Ascending aorta (tissue), 2 donors: ENCODE measurements around the gene MBNL1. TPM values are rescaled to one million over a fixed set of nuclear protein-coding genes. Genes with fewer than 3 reads are reported as not detected.

Experiments used
- DNase-seq, 2 donors: peaks; one replicate each; pipeline ENCODE4 v3.0.0-alpha.2; 2019; ENCODE audit warnings: low spot score in 2 of 2
- H3K27ac ChIP-seq, 2 donors: fragments of 200-600 bp; sonication (generic); one replicate each; pipeline ENCODE4 v1.5.1; 2016 to 2017; ENCODE audit warnings: mild to moderate bottlenecking in 1 of 2
- H3K27me3 ChIP-seq: fragments of 200-600 bp; sonication (generic); one replicate; pipeline ENCODE4 v1.5.1; 2017
- H3K36me3 ChIP-seq, 2 donors: fragments of 200-600 bp; sonication (generic); one replicate each; pipeline ENCODE4 v1.5.1; 2016
- H3K4me1 ChIP-seq, 2 donors: fragments of 200-600 bp; sonication (generic); one replicate each; pipeline ENCODE4 v1.5.1; 2016 to 2017; ENCODE audit warnings: mild to moderate bottlenecking in 1 of 2
- H3K4me3 ChIP-seq, 2 donors: fragments of 200-600 bp; sonication (generic); one replicate each; pipeline ENCODE4 v1.5.1; 2016 to 2017; ENCODE audit warnings: mild to moderate bottlenecking in 1 of 2
- H3K9me3 ChIP-seq, 2 donors: fragments of 200-600 bp; sonication (generic); one replicate each; pipeline ENCODE4 v1.5.1; 2016
- CTCF ChIP-seq, 3 experiments: fragments of 200-600 bp in 2 of 3; fragments of 450-650 bp in 1 of 3; sonication (generic) in 2 of 3; IDR thresholded peaks; one replicate each; pipeline ENCODE4 v1.5.1; 2016 to 2019; ENCODE audit warnings: antibody characterized with exemption in 3 of 3, mild to moderate bottlenecking in 1 of 3, moderate library complexity in 1 of 3
- intact Hi-C: fragments of 100-400 bp; cut with DNase I; formaldehyde crosslinking; loops from one replicate; pipeline ENCODE4 v1.15.1; 2023
- total RNA-seq: library from RNA; depleted of rRNA; stranded (reverse); fragments of >200 nt; gene quantifications from one replicate; pipeline ENCODE4 v1.1.0, GENCODE V29; 2016

The MBNL1 gene
- total RNA-seq, 1 donor from 2014 or later, result 350 TPM

DNA sequence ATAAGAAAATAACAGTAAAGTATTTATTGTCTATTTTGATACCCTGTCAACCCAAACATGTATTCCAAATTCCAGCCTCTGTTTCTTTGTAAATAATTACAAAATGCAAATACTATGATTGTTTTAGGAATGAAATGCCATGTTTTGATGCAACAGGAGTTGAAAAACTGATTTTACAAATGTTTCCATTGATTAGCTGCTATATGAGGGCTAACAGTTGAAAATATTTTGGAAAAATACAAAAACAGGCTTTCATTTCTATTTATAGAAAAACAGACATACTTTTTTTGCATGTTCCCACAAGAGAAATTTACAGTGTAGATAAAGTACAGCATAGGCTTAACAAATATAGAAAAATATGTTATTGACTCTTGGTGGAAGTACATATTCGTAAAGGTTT, 20.0 kb downstream of the MBNL1 start:
- Histone ChIP-seq H3K9me3 (no peaks in the 10 kb centered on the region), H3K36me3 (no peaks in the 10 kb centered on the region), H3K4me1 (peaks cover 4 to 58% of the 10 kb centered on the region in 2 donors), H3K4me3 (peak overlapping the region in 1 of 2 donors; percentile 20), H3K27ac (peak overlapping the region in 1 of 2 donors; percentile 67), H3K27me3 (no peaks in the 10 kb centered on the region)
- no peak for TF ChIP-seq CTCF (IDR thresholded peaks at IDR 0.05)
- DNase-seq, result no peak
- intact Hi-C loops, result no loop called here

DNA sequence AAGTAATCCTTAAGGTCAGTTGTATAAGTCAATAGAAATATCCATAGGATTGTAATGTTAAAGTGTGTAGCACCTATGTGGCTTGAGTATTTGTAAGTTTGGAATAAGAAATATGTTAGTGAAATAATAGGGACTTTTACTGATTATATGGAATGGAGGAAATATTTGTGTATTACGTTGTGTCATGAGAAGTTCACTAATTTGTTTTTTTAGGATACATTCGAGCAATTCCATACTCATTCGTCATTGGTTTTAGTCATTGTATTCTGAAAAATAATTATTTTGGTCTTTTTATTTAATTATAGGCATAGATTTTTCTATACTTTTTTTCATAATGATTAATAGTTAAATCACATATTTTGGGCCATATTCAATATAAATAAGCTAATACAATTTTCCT, 21.0 kb downstream of the MBNL1 start:
- H3K36me3 ChIP-seq, result no peaks in the 10 kb centered on the region
- peak overlapping the region in 1 of 2 donors; percentile 67 for H3K27ac ChIP-seq
- intact Hi-C loops, result no loop called here
- H3K4me1 ChIP-seq, result peaks cover 0 to 60% of the 10 kb centered on the region in 2 donors
- H3K27me3 ChIP-seq, result no peaks in the 10 kb centered on the region
- H3K4me3 ChIP-seq, result peak overlapping the region in 1 of 2 donors; percentile 6
- DNase-seq, result no peak
- TF ChIP-seq CTCF (IDR thresholded peaks at IDR 0.05), result no peak
- H3K9me3 ChIP-seq, result no peaks in the 10 kb centered on the region

DNA sequence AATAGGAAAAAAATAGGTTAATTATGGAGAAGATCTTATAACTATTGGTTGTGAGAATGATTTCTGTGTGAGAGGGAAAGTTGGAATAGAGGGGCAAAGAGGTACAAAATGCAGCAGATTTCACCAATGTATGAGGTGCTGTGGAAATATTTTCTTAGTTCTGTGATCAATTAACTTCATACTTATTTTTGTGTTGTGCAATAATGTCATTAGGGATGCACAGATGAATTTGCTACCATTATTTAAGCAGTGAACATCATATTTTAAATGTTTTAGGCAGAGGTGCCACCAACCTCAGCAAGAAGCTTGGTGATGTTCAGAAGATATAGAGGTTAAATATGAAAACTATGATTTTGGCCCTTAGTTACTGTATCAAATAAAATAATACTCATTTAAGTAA, 21.6 kb downstream of the MBNL1 start:
- H3K27ac ChIP-seq, result peak overlapping the region; percentile 19 to 67
- DNase-seq, result no peak
- peaks cover 0 to 63% of the 10 kb centered on the region in 2 donors for H3K4me1 ChIP-seq
- intact Hi-C loops, result no loop called here
- H3K27me3 ChIP-seq, result no peaks in the 10 kb centered on the region
- H3K36me3 ChIP-seq, result no peaks in the 10 kb centered on the region
- no peak for TF ChIP-seq CTCF (IDR thresholded peaks at IDR 0.05)
- H3K4me3 ChIP-seq, result no peak overlapping the region
- no peaks in the 10 kb centered on the region for H3K9me3 ChIP-seq

DNA sequence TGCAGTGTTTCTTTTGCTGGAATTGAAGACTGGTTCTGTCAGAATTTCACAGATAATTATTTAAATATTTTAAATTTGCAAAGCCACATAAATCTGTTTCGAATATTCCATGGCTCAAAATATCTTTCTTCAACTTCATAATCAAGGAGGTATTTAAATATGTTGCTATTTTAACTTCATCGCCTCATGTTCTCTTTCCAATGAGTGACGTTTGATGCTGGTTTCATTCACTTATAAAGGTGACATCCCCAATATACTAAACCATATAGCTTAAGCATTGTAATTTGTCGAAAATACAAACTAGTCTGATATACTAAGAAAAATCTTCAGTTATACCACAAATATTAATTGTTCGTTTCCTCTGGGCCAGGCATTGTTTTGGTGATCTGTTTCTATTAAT, 22.5 kb downstream of the MBNL1 start:
- no peak for TF ChIP-seq CTCF (IDR thresholded peaks at IDR 0.05)
- no peak for DNase-seq
- Histone ChIP-seq H3K9me3 (no peaks in the 10 kb centered on the region), H3K36me3 (no peaks in the 10 kb centered on the region), H3K27me3 (no peaks in the 10 kb centered on the region), H3K4me3 (no peak overlapping the region), H3K27ac (peak overlapping the region; percentile 66 to 67), H3K4me1 (peaks cover 0 to 71% of the 10 kb centered on the region in 2 donors)
- intact Hi-C loops, result no loop called here

- no peak for DNase-seq
- Histone ChIP-seq H3K36me3 (no peaks in the 10 kb centered on the region), H3K27me3 (no peaks in the 10 kb centered on the region), H3K4me3 (no peak overlapping the region), H3K9me3 (no peaks in the 10 kb centered on the region), H3K27ac (peak overlapping the region; percentile 66 to 67), H3K4me1 (peaks cover 0 to 75% of the 10 kb centered on the region in 2 donors)
- no peak for TF ChIP-seq CTCF (IDR thresholded peaks at IDR 0.05)
- intact Hi-C loops, result no loop called here
These were observed 22.9 kb downstream of the MBNL1 start for GRCh38 chr3:152291649-152292066.

- intact Hi-C loops, result no loop called here
- H3K36me3 ChIP-seq, result no peaks in the 10 kb centered on the region
- no peak for DNase-seq
- no peaks in the 10 kb centered on the region for H3K9me3 ChIP-seq
- H3K27me3 ChIP-seq, result no peaks in the 10 kb centered on the region
- no peak for TF ChIP-seq CTCF (IDR thresholded peaks at IDR 0.05)
- peak overlapping the region; percentile 66 to 67 for H3K27ac ChIP-seq
- H3K4me1 ChIP-seq, result peaks cover 2 to 76% of the 10 kb centered on the region in 2 donors
- no peak overlapping the region for H3K4me3 ChIP-seq
These were observed 23.6 kb downstream of the MBNL1 start for GRCh38 chr3:152292366-152292765.
